ENCODE results near the gene ICAM3. TPM values are rescaled to one million over a fixed set of nuclear protein-coding genes. Genes with fewer than 3 reads are reported as not detected.
A peak's percentile ranks its signal among the peaks of the same experiment; 100 is the strongest.

The ICAM3 gene
- total RNA-seq, 1 donor from 2014 or later = 12.4 TPM

DNA sequence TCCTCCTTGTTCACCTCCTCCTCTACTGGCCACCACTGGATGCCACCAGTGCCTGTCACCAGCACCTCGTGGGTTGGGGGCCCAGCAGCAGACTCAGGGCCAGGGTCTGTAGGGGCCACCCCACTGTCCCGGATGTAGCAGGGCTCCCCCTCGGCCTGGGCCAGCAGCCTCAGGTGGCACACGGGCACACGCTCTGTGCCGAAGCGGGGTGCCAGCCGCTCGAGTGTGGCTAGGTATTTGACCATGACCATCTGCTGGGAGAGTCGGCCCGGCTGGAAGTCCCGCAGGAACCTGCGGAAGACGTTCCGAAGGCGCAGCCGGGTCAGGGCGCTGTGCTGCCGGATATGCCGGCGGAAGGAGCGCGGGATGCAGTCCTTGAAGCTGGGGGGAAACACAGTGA, 26.1 kb upstream of the ICAM3 start:
- Mint-ChIP-seq H3K36me3 (ENCODE audit: low read depth, unreplicated experiment) (peaks cover 39% of the 10 kb centered on the region), H3K9me3 (ENCODE audit: unreplicated experiment) (peaks cover 3% of the 10 kb centered on the region), H3K4me3 (ENCODE audit: unreplicated experiment) (no peak overlapping the region), H3K27ac (ENCODE audit: unreplicated experiment) (no peak overlapping the region), H3K27me3 (ENCODE audit: low read depth, unreplicated experiment) (no peaks in the 10 kb centered on the region), H3K4me1 (ENCODE audit: low read depth, unreplicated experiment) (no peaks in the 10 kb centered on the region)
- H3K9me3 ChIP-seq (ENCODE audit: insufficient read depth, low read depth, low read length) = no peaks in the 10 kb centered on the region
- H3K27me3 ChIP-seq (ENCODE audit: insufficient read depth, low read length) = no peaks in the 10 kb centered on the region
- FAIRE-seq = no peak
- no peak overlapping the region for H3K9ac ChIP-seq (ENCODE audit: low read length)
- H3K27ac ChIP-seq (ENCODE audit: low read depth, low read length) = no peak overlapping the region
- no peak overlapping the region for H3K4me3 ChIP-seq (ENCODE audit: insufficient read depth, low read depth, low read length)
- H3K4me2 ChIP-seq (ENCODE audit: low read length) = no peak overlapping the region
- no peak for TF ChIP-seq EZH2 (IDR thresholded peaks at IDR 0.05; ENCODE audit: insufficient read depth, low read length)
- TF ChIP-seq, protein P1, sequence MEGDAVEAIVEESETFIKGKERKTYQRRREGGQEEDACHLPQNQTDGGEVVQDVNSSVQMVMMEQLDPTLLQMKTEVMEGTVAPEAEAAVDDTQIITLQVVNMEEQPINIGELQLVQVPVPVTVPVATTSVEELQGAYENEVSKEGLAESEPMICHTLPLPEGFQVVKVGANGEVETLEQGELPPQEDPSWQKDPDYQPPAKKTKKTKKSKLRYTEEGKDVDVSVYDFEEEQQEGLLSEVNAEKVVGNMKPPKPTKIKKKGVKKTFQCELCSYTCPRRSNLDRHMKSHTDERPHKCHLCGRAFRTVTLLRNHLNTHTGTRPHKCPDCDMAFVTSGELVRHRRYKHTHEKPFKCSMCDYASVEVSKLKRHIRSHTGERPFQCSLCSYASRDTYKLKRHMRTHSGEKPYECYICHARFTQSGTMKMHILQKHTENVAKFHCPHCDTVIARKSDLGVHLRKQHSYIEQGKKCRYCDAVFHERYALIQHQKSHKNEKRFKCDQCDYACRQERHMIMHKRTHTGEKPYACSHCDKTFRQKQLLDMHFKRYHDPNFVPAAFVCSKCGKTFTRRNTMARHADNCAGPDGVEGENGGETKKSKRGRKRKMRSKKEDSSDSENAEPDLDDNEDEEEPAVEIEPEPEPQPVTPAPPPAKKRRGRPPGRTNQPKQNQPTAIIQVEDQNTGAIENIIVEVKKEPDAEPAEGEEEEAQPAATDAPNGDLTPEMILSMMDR (IDR thresholded peaks at IDR 0.05; ENCODE audit: insufficient read depth, low read depth, low read length) = no peak
- H4K20me1 ChIP-seq (ENCODE audit: insufficient read depth, low read length) = peaks cover 24% of the 10 kb centered on the region
- H2AFZ ChIP-seq (ENCODE audit: low read depth, low read length) = no peak overlapping the region
- DNase-seq (ENCODE audit: low read depth) = no peak
- peaks cover 9% of the 10 kb centered on the region for H3K4me1 ChIP-seq (ENCODE audit: insufficient read depth, low read length)
- H3K36me3 ChIP-seq (ENCODE audit: insufficient read depth, low read length) = peaks cover 12% of the 10 kb centered on the region
- peaks cover 9% of the 10 kb centered on the region for H3K79me2 ChIP-seq (ENCODE audit: insufficient read depth, low read length)

DNA sequence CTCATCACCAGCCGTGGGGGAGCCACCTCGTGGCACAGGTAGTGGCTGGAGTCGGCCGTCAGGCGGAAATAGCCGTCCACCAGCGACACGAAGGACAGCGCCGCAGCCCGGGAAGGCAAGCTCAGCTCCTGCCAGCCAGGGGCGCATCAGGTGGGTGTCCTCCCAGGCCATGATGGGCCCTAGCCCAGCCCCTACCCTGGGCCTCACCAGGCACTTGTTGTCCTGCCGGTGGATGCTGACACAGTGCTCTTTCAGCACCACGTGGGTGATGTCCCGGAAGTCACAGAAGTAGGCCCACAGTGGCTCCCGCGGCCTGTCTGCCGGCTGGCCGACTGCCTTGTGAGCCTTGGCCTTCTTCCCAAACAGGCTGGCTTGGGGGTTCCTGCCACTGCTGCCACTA, 25.2 kb upstream of the ICAM3 start:
- no peak for FAIRE-seq
- Histone ChIP-seq H3K27me3 (ENCODE audit: insufficient read depth, low read length) (no peaks in the 10 kb centered on the region), H3K36me3 (ENCODE audit: insufficient read depth, low read length) (peaks cover 12% of the 10 kb centered on the region), H2AFZ (ENCODE audit: low read depth, low read length) (no peak overlapping the region), H3K9me3 (ENCODE audit: insufficient read depth, low read depth, low read length) (no peaks in the 10 kb centered on the region), H3K27ac (ENCODE audit: low read depth, low read length) (no peak overlapping the region), H3K79me2 (ENCODE audit: insufficient read depth, low read length) (peaks cover 9% of the 10 kb centered on the region), H3K4me1 (ENCODE audit: insufficient read depth, low read length) (peaks cover 9% of the 10 kb centered on the region), H3K4me3 (ENCODE audit: insufficient read depth, low read depth, low read length) (no peak overlapping the region), H3K9ac (ENCODE audit: low read length) (no peak overlapping the region), H4K20me1 (ENCODE audit: insufficient read depth, low read length) (peaks cover 24% of the 10 kb centered on the region), H3K4me2 (ENCODE audit: low read length) (no peak overlapping the region)
- no peak overlapping the region for H3K27ac Mint-ChIP-seq (ENCODE audit: unreplicated experiment)
- DNase-seq (ENCODE audit: low read depth) = no peak
- H3K4me3 Mint-ChIP-seq (ENCODE audit: unreplicated experiment) = no peak overlapping the region
- TF ChIP-seq, protein P1 (IDR thresholded peaks at IDR 0.05; ENCODE audit: insufficient read depth, low read depth, low read length) = no peak
- no peak for TF ChIP-seq EZH2 (IDR thresholded peaks at IDR 0.05; ENCODE audit: insufficient read depth, low read length)
- H3K9me3 Mint-ChIP-seq (ENCODE audit: unreplicated experiment) = peaks cover 3% of the 10 kb centered on the region
- no peaks in the 10 kb centered on the region for H3K4me1 Mint-ChIP-seq (ENCODE audit: low read depth, unreplicated experiment)
- H3K27me3 Mint-ChIP-seq (ENCODE audit: low read depth, unreplicated experiment) = no peaks in the 10 kb centered on the region
- H3K36me3 Mint-ChIP-seq (ENCODE audit: low read depth, unreplicated experiment) = peaks cover 40% of the 10 kb centered on the region

DNA sequence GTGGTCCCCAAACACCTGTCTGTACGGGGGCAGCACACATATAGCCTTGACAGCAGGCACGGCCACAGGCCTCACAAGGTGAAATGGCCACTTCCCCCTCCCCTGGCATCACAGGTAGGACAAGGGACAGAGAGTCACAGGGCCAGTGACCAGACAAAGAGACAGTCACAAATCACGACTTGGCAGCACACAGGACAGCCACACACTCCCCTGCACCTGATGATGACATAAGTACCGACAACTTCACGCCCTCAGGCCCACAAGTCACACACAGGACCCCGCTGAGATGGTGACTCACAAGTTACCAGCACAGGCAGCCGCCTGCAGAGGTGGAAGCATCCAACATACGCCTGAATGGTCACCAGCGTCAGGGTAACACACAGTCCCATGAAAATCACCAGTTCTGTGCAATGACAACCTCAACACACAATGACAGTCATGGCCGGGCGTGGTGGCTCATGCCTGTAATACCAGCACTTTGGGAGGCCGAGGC, 24.4 kb upstream of the ICAM3 start:
- Histone ChIP-seq H3K36me3 (ENCODE audit: insufficient read depth, low read length) (peaks cover 12% of the 10 kb centered on the region), H3K4me3 (ENCODE audit: insufficient read depth, low read depth, low read length) (no peak overlapping the region), H2AFZ (ENCODE audit: low read depth, low read length) (no peak overlapping the region), H3K27ac (ENCODE audit: low read depth, low read length) (no peak overlapping the region), H3K9me3 (ENCODE audit: insufficient read depth, low read depth, low read length) (no peaks in the 10 kb centered on the region), H3K9ac (ENCODE audit: low read length) (no peak overlapping the region), H3K79me2 (ENCODE audit: insufficient read depth, low read length) (peaks cover 9% of the 10 kb centered on the region), H3K27me3 (ENCODE audit: insufficient read depth, low read length) (no peaks in the 10 kb centered on the region), H4K20me1 (ENCODE audit: insufficient read depth, low read length) (peaks cover 24% of the 10 kb centered on the region), H3K4me2 (ENCODE audit: low read length) (no peak overlapping the region), H3K4me1 (ENCODE audit: insufficient read depth, low read length) (peaks cover 9% of the 10 kb centered on the region)
- Mint-ChIP-seq H3K4me3 (ENCODE audit: unreplicated experiment) (no peak overlapping the region), H3K27ac (ENCODE audit: unreplicated experiment) (no peak overlapping the region), H3K27me3 (ENCODE audit: low read depth, unreplicated experiment) (no peaks in the 10 kb centered on the region), H3K9me3 (ENCODE audit: unreplicated experiment) (no peaks in the 10 kb centered on the region), H3K36me3 (ENCODE audit: low read depth, unreplicated experiment) (peaks cover 38% of the 10 kb centered on the region), H3K4me1 (ENCODE audit: low read depth, unreplicated experiment) (no peaks in the 10 kb centered on the region)
- TF ChIP-seq EZH2 (IDR thresholded peaks at IDR 0.05; ENCODE audit: insufficient read depth, low read length) = no peak
- TF ChIP-seq, protein P1 (IDR thresholded peaks at IDR 0.05; ENCODE audit: insufficient read depth, low read depth, low read length) = no peak
- DNase-seq (ENCODE audit: low read depth) (peak; percentile 29), FAIRE-seq (no peak)

Measured in astrocyte (in vitro differentiated cells and primary cell).